Parathyroid adenoma (tissue), 2 donors: ENCODE measurements around the gene SLC4A11.

Source experiments
- H2AFZ ChIP-seq: fragments of 300-600 bp; sonication (generic); one replicate; pipeline ENCODE4 v1.7.0; 2017; ENCODE audit warnings: antibody characterized with exemption, mild to moderate bottlenecking
- H3K27ac ChIP-seq: fragments of 300-600 bp; sonication (generic); one replicate; pipeline ENCODE4 v1.7.0; 2017
- H3K27me3 ChIP-seq: fragments of 300-600 bp; sonication (generic); one replicate; pipeline ENCODE4 v1.7.0; 2017; ENCODE audit warnings: low read length; ENCODE audit not compliant: control insufficient read depth, insufficient read depth
- H3K36me3 ChIP-seq: fragments of 300-600 bp; sonication (generic); one replicate; pipeline ENCODE4 v1.7.0; 2017; ENCODE audit warnings: low read length; ENCODE audit not compliant: control insufficient read depth, insufficient read depth
- H3K4me1 ChIP-seq: fragments of 300-600 bp; sonication (generic); one replicate; pipeline ENCODE4 v1.7.0; 2017; ENCODE audit warnings: control low read depth
- H3K4me2 ChIP-seq: fragments of 300-600 bp; sonication (generic); one replicate; pipeline ENCODE4 v1.7.0; 2017; ENCODE audit warnings: low read length
- H3K4me3 ChIP-seq: fragments of 300-600 bp; sonication (generic); one replicate; pipeline ENCODE4 v1.7.0; 2017; ENCODE audit warnings: low read depth, low read length
- H3K79me2 ChIP-seq: fragments of 300-600 bp; sonication (generic); one replicate; pipeline ENCODE4 v1.7.0; 2017; ENCODE audit warnings: control low read depth
- H3K9ac ChIP-seq: fragments of 300-600 bp; sonication (generic); one replicate; pipeline ENCODE4 v1.7.0; 2017; ENCODE audit warnings: mild to moderate bottlenecking
- H3K9me3 ChIP-seq: fragments of 300-600 bp; sonication (generic); one replicate; pipeline ENCODE4 v1.7.0; 2017; ENCODE audit warnings: low read length; ENCODE audit not compliant: control insufficient read depth
- TF ChIP-seq, protein P1 (sequence below): fragments of 300-600 bp; sonication (generic); IDR thresholded peaks from one replicate; pipeline ENCODE4 v1.7.0; 2017; ENCODE audit warnings: antibody characterized with exemption, mild to moderate bottlenecking
- donor health status: primary hyperparathyroidism.

Gene SLC4A11

DNA sequence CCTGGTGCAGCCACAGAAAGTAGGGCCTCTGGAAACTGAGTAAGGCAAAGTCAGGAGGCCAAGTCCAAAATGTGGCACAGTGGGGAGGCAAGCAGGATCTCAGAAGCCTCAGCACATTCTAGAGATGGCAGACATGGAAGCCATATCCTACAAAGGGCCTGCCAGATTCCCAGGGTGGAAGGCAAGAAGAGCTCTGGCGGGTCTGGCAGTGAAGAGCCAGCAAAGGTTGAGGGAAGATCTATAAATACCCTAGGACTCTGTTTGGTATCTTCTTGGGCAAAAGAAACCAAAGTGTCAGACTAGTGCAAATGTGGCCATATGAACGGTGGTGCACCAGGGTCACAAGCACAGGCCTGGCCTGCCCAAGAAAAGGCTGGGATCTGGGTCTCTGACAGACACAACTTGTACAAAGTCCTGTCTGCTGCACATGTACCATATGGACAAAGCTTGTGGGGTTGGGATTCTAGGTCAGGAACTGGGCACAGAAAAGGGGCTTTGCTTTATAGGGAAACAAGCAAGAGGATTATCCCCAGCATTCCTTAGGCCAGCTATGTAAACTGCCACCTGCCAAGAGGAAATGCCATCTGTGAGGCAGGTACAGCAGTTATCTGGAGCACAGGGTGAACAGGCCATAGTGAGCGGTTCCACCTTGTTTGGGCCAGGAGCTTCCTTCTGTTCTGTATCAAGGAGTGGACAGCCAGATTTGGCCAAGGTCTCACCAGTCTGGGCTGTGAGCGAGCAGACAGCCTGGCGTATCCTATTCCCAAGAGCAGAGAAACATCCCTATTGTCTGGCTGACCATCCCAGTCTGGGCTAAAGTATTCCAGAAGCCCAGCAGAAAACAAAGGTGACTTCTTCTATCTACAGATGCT, 36.3 kb upstream of the SLC4A11 start:
- H3K36me3 ChIP-seq = no peaks in the 10 kb centered on the region
- H3K79me2 ChIP-seq = no peaks in the 10 kb centered on the region
- no peaks in the 10 kb centered on the region for H3K9me3 ChIP-seq
- no peak overlapping the region for H3K4me3 ChIP-seq
- H3K9ac ChIP-seq = no peak overlapping the region
- H3K27me3 ChIP-seq = no peaks in the 10 kb centered on the region
- no peak overlapping the region for H3K27ac ChIP-seq
- H3K4me2 ChIP-seq = no peak overlapping the region
- no peaks in the 10 kb centered on the region for H3K4me1 ChIP-seq
- TF ChIP-seq, protein P1, sequence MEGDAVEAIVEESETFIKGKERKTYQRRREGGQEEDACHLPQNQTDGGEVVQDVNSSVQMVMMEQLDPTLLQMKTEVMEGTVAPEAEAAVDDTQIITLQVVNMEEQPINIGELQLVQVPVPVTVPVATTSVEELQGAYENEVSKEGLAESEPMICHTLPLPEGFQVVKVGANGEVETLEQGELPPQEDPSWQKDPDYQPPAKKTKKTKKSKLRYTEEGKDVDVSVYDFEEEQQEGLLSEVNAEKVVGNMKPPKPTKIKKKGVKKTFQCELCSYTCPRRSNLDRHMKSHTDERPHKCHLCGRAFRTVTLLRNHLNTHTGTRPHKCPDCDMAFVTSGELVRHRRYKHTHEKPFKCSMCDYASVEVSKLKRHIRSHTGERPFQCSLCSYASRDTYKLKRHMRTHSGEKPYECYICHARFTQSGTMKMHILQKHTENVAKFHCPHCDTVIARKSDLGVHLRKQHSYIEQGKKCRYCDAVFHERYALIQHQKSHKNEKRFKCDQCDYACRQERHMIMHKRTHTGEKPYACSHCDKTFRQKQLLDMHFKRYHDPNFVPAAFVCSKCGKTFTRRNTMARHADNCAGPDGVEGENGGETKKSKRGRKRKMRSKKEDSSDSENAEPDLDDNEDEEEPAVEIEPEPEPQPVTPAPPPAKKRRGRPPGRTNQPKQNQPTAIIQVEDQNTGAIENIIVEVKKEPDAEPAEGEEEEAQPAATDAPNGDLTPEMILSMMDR = no peak
- no peak overlapping the region for H2AFZ ChIP-seq

DNA sequence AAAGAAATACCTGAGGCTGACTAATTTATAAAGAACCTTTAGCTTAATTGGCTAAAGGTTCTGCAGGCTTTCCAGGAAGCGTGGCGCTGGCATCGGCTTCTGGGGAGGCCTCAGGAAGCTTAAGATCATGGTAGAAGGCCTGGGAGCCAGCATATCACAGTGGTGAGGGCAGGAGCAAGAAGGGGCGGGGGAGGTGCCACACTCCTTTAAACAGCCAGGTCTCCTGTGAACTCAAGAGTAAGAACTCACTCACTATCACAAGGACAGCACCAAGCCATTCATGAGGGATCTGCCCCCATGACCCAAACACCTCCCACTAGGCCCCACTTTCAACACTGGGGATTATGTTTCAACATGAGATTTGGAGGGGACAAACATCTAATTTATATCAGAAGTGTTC, 34.4 kb upstream of the SLC4A11 start:
- no peaks in the 10 kb centered on the region for H3K4me1 ChIP-seq
- no peak overlapping the region for H3K4me2 ChIP-seq
- no peaks in the 10 kb centered on the region for H3K9me3 ChIP-seq
- no peaks in the 10 kb centered on the region for H3K27me3 ChIP-seq
- TF ChIP-seq, protein P1 = no peak
- no peaks in the 10 kb centered on the region for H3K79me2 ChIP-seq
- no peaks in the 10 kb centered on the region for H3K36me3 ChIP-seq
- H3K4me3 ChIP-seq = no peak overlapping the region
- no peak overlapping the region for H3K9ac ChIP-seq
- H2AFZ ChIP-seq = no peak overlapping the region
- no peak overlapping the region for H3K27ac ChIP-seq

DNA sequence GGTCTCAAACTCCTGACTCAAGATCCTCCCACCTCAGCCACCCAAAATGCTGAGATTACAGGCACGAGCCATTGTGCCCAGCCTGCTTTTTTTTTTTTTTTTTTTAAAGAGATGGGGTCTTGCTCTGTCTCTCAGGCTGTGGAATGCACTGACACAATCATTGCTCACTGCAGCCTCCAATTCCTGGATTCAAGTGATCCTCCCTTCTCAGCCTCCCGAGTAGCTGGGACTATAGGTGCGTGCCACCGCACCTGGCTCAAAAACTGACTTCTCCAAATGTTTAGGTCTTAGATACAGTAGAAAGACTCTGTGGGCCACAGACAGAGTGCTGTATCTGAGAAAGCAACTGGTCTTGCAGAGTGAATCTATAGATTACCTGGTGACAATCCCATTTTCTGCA, 31.1 kb upstream of the SLC4A11 start:
- no peak overlapping the region for H2AFZ ChIP-seq
- TF ChIP-seq, protein P1 = no peak
- H3K9ac ChIP-seq = no peak overlapping the region
- H3K27me3 ChIP-seq = no peaks in the 10 kb centered on the region
- H3K27ac ChIP-seq = no peak overlapping the region
- H3K4me1 ChIP-seq = no peaks in the 10 kb centered on the region
- H3K79me2 ChIP-seq = no peaks in the 10 kb centered on the region
- H3K4me3 ChIP-seq = no peak overlapping the region
- H3K4me2 ChIP-seq = no peak overlapping the region
- H3K9me3 ChIP-seq = no peaks in the 10 kb centered on the region
- H3K36me3 ChIP-seq = no peaks in the 10 kb centered on the region

DNA sequence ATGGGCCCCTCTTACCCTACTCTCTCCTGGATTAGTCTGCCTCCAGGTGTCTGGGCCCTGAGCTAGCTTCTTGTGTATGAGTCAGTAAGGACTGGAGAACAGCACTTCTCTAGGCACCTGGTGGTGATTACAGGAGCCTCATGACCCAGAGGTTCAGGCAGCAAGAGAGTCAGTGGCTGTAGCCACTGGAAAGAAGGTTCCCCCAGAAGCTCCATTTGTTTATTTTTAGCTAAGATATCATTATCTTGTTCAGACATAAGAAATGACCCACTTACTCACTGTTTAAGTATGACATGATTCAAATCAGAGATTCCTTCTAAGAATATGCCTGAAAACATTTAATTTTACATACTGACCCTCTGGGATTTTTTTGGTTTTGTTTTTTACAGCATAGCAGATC, 23.6 kb upstream of the SLC4A11 start:
- Histone ChIP-seq H3K36me3 (no peaks in the 10 kb centered on the region), H3K9me3 (no peaks in the 10 kb centered on the region), H3K27me3 (no peaks in the 10 kb centered on the region), H3K79me2 (no peaks in the 10 kb centered on the region), H3K4me1 (no peaks in the 10 kb centered on the region), H3K4me2 (no peak overlapping the region), H3K27ac (no peak overlapping the region), H3K4me3 (no peak overlapping the region), H3K9ac (no peak overlapping the region), H2AFZ (no peak overlapping the region)
- TF ChIP-seq, protein P1 = no peak

DNA sequence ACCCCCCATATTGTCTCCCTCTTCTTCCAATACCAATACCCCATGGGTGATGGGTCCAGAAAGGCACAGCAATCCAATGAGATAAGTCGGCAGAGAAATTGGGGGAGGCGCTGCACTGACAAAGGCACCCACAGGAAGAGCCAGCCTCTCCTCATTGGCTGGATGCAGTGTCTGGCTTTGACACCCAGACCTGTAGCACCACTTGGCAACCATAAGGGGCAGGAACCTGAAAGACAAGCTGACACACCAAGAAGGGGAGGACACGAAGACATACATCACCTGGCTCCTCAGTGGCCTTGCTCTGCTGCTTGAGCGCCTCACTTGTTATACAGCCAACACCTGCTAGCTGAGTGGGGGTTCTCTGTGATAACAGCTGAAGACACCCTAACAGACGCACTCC, 19.4 kb upstream of the SLC4A11 start:
- Histone ChIP-seq H2AFZ (no peak overlapping the region), H3K9ac (no peak overlapping the region), H3K27me3 (no peaks in the 10 kb centered on the region), H3K27ac (no peak overlapping the region), H3K4me2 (no peak overlapping the region), H3K79me2 (no peaks in the 10 kb centered on the region), H3K4me3 (no peak overlapping the region), H3K9me3 (no peaks in the 10 kb centered on the region), H3K36me3 (no peaks in the 10 kb centered on the region), H3K4me1 (no peaks in the 10 kb centered on the region)
- TF ChIP-seq, protein P1 = no peak
